Right forelimb (tissue), 1 donor: ENCODE measurements around the gene ISL2.

Source experiments
- DNase-seq: peaks from one replicate; pipeline ENCODE4 v3.0.0-alpha.2; 2018

Gene ISL2

DNA sequence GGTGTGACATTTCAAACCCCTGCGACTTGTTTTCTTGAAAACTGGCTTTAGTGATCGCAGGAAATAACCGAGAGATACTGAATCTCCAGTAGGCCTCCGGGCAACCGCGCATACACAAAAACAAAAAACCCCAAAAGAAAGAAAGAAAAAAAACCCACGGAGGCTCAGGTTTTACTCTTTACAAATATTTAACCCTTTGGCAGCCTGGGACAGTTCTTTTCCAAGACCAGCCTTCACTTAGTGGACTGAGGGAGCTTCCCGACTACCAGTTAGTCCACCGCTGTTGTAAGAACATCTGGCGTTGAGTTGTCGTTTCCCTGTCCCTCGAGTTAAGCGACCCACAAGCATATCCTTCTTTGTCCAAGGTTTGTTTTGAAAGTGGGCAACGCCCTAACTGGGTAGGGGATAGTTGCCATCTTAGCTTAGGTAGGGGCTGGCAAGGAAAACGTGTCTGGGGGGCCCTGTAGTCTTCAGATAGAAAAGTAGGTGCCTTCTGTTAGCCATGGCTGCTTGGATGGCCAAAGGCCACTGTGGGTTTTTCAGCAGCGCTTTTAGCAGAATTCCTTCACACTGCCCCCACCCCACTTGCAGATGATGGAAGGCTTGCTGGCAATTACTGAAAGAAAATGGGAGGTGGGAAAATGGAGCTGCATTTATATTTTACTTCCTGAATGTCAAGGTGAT, 6.9 kb downstream of the ISL2 start:
- no peak for DNase-seq

DNA sequence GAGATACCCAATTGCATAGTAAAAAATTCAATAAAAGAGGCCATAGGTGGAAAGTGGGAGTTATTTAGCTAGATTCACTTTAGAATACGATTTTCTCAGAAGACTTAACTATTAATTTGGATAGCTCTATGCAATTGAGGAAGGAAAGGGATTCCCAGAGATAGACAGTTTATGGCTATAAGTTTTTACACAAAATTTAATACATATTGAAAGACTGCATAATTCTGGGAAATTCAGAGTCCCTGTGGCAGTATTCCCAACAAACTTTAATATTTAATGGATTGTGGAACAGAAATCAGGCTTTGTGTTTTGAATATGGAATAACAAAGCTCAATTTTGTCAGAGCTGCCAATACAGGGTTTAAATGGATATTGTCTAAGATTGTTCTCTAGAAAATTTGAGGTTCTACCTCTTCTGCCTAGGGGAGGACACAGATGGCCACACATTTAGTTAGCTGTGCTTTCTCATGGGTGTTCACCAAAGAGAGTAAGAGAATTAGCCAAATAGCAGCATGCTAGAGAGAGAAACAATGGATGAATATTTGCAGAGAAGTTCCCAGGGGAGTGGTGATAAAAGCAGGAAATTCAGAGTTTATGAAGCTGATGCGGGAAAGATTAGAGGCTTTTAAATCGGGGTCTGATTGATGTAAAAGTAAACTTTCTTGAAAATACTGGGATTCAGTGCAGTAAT, 8.5 kb downstream of the ISL2 start:
- DNase-seq, result no peak

DNA sequence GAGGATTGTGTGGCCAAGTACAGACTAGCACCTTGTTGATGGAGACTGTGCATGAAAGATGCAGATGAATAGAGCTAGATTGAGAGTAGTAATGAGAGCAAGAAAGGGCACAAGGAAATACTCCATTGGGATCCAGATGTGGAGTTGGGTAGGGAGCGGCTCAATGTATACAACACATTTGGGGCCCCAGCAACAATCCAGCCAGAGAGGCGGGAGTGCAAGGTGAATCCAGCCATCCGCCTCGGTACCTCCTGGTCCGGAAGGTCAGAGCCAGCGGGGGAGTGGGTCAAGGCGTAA, 9.0 kb downstream of the ISL2 start:
- no peak for DNase-seq

DNA sequence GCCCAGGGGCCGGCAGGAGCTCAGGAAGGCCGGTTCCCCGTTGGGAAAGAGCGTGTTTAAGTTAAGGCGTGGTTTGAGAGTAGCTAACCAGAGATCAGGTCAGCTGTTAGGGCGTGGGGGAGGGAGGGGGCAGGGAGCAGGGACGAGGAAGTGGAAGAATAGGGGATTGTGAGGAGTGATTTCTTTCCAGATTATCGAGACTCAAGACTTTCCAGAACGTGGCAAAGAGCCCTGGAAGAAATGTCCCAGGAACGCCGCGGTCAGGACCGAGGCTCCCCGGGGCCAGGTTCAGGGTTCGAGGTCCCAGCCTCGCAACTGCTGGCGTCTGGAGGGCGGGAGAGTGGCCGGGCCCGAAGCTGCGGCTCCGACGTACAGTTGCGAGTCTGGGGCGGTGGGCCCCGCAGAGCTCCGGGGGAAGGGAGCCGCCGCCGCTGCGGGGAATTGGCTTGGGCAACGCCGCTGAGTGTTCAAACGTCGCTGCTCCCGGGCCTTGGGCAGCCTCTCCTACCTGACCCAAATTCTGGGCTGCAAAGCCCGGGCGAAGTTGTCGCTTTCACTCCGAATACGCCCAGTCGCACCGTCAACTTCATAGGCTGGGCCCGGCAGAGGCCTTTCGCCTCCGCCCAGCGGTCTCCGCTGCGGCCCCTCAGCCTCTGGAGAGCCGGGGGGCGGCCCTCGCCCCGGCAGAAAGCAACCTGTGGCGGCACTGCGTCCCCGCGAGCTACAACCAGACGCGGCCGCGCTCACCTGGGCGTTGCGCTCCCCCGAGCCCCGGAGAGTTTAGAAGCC, 9.5 kb downstream of the ISL2 start:
- no peak for DNase-seq

DNA sequence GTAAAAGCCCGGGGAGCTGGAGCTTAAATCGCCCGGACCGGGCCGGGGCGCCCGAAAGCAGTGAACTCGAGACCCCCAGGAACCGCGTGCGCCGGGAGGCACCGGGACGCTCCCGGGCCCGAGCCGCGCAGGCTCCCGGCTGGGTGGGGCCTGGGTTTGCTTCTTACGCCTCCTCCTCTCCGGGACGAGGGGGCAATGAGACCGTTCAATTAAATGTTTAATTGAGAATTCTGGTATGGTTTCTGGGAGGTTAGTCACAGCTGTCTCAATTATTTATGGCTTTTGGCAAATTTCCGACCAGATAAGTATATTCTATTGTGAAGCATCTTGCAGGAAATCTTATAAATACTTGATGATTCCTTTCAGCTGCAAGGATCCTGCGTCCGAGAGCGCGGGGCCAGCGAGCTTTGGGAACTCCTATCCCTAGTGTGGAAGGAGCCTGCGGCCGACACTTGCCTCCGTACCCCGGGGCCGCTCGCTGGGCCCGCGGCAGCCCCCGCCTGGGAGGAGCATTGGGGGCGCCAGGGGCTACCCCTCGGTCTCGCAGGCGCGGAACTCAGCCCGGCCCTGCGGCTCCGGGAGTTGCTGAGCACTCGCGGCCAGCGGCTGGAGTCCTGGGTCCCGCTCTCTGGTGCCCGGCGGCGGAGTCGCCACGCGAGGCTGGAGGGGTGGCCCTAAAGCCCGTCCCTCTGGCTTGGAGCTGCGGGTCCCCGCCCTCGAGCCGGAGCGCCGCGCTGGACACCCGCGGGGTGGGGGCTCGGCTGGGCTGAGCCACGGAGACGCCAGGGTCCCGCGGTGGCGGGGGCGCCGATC, 10.3 kb downstream of the ISL2 start:
- DNase-seq, result no peak

DNA sequence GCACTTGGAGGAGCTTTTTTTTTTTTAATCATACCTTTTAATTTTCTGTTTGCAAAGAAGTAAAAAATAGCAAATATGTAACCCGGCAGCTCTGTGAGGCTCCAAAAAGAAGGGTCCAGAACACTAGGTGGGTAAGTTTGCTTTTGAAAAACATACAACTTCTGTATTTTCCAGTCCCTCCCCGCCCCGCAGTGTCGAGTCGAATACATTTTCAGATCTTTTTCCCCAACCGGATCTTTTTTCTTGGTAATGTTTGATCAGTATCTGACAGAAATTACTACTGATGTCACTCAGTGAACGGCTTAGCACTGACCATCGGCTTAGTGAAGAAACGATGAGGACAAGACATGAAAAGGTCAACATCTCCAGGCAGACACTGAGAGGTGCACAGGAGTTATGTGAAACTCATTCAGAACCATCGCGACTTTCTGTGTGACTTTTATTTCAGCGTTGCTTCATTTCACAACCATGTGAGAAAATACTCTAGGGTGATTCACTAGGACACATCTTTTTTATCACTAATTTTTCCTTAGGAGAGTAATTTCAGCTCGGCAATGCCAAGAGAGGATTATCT, 11.0 kb downstream of the ISL2 start:
- no peak for DNase-seq

DNA sequence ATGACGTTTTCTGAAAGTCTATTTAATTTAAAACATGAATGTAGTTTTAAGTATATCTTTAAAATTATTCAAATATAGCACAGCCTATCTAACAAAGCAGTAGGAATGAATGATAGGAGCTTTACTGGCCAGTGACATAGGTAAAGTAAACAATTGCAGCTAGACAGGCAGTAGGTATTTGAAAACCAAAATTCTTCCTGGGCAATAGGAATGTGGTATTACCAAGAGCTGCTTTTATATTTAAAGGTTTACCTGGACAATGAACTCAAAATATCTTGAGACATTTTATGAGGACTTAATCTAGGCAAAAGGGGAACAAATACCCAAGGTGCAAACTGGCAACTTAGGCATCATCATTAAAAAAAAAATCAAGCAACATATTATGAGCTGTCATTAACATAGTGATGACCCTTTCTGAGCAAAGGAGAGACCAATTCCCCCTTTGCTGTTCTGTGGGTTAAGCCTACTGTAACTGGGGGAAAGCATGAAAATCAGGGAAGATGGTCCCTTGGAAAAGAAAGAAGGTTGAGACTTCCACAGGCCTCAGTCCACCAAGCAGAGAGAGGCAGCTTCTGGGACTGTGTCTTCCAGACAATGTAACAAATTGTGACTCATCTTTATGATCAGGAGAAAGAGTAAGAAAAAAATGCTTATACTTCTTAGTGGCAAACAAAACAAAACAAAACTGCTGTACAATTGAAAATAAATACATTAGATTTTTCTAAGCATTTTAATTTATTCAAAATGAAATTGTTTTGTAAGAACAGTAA, 12.9 kb downstream of the ISL2 start:
- no peak for DNase-seq

DNA sequence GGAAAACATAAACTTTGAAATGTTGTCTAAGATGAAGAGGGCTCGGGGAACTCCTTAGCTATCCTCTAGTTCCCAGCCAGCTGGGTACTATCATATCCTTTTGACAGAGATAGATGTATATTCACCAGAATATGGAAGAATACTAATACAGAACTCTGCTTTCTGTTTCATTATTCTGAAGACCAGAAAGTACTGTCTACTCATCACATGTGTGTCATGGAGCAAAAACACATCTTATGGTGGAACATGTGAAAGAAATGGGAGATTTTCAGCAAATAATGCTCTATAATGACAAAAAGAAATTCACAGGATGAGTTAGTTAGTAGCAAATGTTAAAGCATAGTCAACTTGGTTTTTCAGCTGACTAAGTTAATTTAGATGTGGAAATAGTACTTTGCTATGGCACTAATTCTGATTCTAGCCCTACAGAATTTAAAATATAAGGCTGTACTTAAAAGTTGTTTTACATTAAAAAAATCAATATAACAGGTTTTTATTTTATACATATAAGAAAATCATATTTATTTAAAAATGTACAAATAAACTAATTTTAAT, 16.5 kb downstream of the ISL2 start:
- DNase-seq, result no peak

DNA sequence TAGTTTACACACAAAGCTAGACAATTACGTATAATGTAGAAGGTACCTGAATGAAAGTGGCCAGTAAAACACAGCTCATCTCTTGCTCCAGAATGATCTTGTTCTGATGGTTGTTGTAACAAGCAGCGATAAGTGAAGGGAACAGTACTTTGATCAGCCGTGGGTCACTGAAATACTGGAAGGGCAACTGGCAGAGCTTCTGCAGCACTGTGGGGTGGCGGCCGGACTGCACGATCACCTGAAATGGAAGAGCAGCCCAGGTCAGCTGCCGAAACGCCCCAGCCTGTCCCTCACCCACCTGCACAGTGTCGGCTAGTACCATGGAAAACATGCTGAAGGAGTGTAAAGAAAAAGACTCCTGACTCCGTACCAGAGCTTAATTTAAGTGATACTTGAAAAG, 17.3 kb downstream of the ISL2 start:
- no peak for DNase-seq

DNA sequence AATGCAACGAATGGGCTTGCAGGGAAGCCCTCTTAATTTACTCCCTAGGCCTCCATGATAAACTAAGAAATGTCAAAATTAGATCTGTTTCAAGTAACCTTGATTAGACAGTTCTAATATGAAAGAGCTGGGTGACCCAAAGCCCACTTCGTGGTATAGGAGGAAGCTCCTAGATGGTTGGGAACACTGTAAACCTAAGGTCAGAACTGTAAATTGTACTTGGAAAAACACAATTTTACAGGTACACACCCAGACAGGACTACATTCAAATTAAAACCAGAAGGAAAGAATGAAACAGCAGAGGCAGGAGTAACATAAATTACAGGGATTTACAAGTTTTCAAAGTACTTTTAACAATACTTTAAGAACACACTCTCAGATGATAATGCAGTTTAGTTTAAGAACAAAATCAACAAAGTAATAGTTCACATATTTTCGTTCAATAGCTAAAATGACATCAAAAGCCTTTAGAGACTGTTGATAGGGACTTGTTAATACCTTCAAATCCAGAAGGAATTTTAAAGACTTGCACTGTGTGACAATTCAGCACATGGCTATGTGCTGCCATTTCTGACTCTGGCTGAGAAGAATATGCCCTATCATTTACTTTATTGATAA, 18.4 kb downstream of the ISL2 start:
- no peak for DNase-seq

DNA sequence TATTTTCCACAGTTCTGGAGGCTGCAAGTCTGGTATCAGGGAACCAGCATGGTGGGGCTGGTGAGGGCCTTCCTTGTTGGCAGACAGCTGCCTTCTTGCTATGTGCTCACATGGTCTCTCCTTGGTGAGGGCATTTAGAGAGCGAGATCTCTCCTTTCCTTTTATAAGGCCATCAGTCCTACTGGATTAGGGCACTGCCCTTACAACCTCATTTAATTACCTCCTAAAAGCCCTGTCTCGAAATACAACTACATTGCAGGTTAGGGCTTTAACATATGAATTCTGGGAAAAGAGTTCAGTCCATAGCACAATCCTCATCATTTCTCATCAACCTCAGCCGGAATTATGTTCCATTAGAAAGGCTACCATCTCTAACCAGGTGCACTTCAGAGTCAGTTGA, 21.9 kb downstream of the ISL2 start:
- DNase-seq, result no peak

DNA sequence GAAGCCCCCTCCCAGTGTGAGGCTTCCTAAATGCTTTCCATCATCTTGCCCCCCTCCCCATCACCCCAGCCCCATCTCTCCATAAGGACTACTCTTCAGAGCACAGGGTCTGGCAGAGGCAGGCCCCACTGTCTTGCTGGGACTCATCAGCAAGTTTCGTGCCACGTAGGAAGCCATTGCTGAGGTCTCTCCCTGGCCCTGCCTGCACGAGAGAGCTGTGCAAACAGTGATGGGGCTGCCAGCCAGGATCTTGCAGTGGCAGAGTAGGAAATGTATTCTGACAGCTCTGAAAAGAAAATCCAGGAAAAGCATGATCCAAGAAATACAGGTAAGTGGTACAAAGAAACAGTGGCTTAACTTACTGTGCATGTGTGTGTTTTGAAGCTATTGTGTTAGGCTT, 22.6 kb downstream of the ISL2 start:
- no peak for DNase-seq

DNA sequence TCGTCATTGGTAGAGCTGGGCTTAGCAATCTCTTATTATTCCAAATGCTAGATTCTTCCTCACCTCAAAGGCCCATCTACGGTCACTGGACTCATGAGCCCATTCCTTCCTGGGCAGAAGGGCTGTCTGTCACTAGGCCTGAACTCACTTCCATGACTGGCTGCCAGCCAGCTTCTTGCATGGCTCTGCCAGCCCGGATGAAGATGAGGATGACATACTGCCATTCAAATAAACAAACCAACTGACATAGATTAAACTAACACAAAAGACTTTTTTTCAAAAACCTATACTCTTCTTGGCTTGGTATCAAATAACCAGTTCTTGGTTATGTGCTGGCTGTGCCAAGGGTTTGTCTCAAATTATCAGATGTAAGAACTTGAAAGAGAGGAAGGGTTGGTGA, 23.8 kb downstream of the ISL2 start:
- no peak for DNase-seq

DNA sequence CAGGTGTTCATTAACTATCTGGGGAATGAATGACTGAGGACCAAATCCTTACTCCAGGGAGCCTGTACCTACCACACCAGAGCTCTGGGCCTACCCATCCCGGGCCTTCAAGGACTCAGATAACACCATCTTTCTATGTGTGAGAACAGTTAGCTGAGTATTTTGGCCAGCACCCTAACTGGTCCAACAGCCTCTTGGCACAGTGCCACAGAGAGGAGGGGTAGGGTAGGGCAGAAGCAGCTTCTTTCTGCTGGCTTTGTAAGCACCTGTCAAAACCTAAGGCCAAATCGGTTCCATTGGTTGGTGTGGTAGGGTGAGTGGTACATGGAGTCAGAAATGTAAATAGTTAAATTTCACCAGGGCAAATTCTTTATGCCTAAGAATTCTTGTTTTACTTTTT, 26.7 kb downstream of the ISL2 start:
- no peak for DNase-seq

DNA sequence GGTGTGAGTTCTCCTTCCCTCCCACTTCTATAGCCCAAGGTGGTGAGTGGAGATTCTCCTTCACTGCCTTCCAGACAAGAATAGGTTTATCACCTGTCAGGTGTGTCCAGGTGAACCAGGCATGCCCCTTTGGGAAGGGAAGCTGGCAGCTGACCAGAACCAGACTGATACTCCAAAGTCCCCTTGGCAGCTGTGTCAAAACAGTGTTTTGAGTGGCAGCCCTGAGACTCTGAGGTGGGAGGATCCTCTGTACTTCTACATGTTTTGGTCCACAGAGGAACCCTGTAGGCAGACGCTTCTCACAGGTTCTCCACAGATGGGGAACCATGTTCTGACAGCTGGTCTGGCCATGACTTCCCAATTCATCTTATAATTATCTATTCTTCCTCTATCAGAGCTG, 30.1 kb downstream of the ISL2 start:
- no peak for DNase-seq

DNA sequence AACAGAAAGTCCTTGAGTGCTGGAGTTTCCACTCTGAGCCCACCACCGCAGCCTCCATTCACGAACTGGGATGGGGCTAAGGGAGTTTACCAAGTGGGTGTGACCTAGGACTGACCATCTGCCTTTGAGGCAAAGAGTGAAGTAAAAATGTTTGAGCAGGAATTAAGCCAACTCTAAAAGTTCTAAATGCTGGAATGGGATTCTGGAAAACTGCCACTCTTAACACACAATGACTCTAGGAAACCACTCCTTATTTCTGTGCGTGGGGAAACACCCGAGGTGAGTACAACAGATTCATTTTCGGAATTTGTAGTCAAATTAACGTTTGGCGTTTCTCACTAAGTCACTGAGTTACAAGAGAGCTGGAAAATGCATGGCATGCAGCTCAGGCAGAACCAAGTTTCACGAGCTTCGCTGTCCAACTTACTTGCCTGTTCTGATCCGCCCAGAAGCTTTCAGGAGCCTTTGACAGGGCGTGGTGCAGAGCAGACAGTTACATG, 31.6 kb downstream of the ISL2 start:
- no peak for DNase-seq

DNA sequence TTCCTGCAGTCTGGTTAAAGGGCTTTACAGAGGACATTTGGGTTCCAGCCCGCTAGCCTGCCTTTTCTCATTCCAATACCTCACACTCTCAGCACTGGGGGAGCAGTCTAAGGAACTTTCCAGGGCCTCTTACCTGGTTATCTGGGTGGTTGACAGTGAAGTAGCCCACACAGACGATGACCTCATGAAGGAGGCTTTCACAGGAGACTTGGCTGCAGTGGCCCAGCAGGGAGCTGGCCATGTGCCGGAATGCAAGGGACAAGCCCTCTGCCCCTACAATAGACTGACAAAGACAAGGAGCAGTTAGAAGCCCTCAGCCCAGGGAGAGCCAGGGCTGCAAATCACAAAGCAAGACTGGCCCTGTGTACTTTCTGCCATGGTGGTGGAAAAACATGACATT, 39.5 kb downstream of the ISL2 start:
- no peak for DNase-seq

DNA sequence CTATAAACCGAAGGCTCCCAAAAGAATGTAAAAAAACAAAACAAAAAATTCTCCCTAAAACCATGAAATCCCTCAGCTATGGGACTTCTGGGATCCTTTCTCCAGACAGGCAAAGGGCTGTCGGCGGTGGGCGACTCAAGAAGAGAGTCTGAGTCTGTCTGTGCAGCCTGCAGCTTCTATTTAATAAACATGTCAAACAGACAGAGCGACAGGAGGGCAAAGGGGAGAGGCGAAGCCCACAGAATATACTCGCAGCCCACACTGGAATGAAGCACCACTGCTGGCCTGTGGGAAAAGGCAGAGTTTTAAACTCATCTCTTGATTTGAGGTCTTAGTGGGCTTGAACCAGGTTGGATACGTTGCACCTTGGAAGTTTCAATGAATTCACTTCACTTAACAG, 40.2 kb downstream of the ISL2 start:
- no peak for DNase-seq

DNA sequence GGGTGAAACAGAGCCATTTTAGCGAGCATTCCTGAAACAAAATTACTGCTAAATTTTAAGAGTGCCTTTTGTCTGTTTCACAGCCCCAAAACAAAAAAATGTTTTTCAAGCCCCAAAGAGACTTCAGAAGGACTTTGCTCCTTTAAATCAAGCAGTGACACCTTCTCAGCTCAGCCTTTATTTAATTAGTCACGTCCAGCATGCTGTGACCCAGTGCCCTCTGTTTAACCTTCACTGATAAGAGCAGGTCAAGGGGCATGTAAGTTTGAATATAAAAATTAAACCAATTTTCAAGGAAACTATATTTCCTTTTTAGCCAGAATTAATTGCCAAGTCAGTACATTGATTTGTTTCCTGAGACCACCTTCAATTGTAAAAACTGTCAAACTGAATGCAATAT, 40.6 kb downstream of the ISL2 start:
- DNase-seq, result no peak

DNA sequence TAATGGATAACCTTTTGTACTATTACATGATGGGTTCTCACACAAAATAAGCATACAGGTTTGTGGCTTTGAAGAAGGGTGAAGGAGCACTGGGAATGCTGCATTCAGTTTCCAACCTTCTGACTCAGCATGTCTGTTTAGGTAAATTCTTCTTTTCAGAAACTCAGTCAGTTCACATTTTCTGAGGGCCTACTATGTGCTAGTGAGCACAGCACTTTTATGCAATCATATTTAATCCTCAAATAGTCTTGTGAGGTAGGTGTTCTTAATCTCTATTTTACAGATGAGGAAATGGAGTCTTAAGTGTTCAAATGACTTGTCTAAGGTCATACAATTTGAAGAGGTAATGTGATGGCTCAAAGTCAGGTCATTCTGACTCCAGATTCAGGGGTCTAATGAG, 41.2 kb downstream of the ISL2 start:
- no peak for DNase-seq

DNA sequence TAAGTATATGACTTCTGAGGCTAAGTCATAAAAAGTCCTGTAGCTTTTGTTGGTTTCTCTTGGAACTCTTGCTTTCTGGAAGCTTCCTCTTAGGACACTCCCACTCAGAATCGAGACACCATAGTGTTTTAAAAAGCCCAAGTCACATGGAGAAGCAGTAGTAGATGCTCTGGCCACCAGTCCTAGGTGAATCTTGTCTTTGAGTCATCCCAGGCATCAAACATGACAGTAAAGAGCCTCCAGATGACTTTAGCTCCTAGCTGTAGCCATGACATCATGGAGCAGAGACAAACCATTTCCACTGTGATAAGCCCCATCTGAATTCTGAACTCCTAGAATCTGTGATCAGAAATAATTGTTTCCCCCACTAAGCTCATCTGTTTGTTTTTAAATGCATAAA, 42.1 kb downstream of the ISL2 start:
- DNase-seq, result no peak
